Endothelial cell of umbilical vein (primary cell): ENCODE measurements around the gene WRNIP1. TPM values are rescaled to one million over a fixed set of nuclear protein-coding genes. Genes with fewer than 3 reads are reported as not detected.

Source experiments
- BruUV-seq: library from RNA; stranded (reverse); fragments of 400-500 nt; replicated peaks from 2 replicates; lab custom pipeline; 2021; lab: Mats Ljungman, UMichigan
- CTCF ChIA-PET: fragments of 300-600, 350-600 bp; sonication (Branson Sonifier 250); formaldehyde crosslinking; loops from one replicate; lab custom pipeline; 2021; ENCODE audit warnings: antibody characterized with exemption, inconsistent platforms; lab: Charles Lee
- POLR2A ChIA-PET: fragments of 300-600, 350-600 bp; sonication (Branson Sonifier 250); formaldehyde crosslinking; loops from one replicate; lab custom pipeline; 2021; ENCODE audit warnings: antibody characterized with exemption, inconsistent platforms; lab: Charles Lee
- DNase-seq: peaks from one replicate; pipeline ENCODE4 v3.0.0-alpha.2; 2011; ENCODE audit warnings: low read depth, low spot score
- FAIRE-seq: peaks from 2 replicates; lab custom pipeline; 2011; peaks lifted over from hg19 to GRCh38; lab: Jason Lieb, UNC
- H2AFZ ChIP-seq: 2 replicates; pipeline ENCODE4 v1.6.0; 2012; ENCODE audit warnings: low read depth, low read length, control low read depth, inconsistent platforms
- H3K27ac ChIP-seq: 2 replicates; pipeline ENCODE4 v1.5.1; 2011; ENCODE audit warnings: low read depth, mild to moderate bottlenecking, control low read depth, low read length, moderate library complexity; ENCODE audit not compliant: insufficient read depth
- H3K27me3 ChIP-seq, 2 experiments: 2 replicates each; pipeline versions ENCODE4 v1.6.0 to v1.6.1; 2011; ENCODE audit warnings: low read length in 2 of 2, mixed read lengths in 1 of 2; ENCODE audit not compliant: control insufficient read depth in 2 of 2, insufficient read depth in 2 of 2
- H3K36me3 ChIP-seq, 2 experiments: 2 replicates in 1 of 2; 3 replicates in 1 of 2; pipeline ENCODE4 v1.5.1; 2011; ENCODE audit warnings: low read length in 2 of 2, mild to moderate bottlenecking in 1 of 2, moderate library complexity in 1 of 2; ENCODE audit not compliant: control insufficient read depth in 2 of 2, insufficient read depth in 2 of 2; ENCODE audit errors: extremely low read depth in 1 of 2
- H3K4me1 ChIP-seq: 3 replicates; pipeline ENCODE4 v1.5.1; 2011; ENCODE audit warnings: mild to moderate bottlenecking, low read length; ENCODE audit not compliant: control insufficient read depth, insufficient read depth; ENCODE audit errors: extremely low read depth
- H3K4me2 ChIP-seq: 2 replicates; pipeline ENCODE4 v1.6.1; 2011; ENCODE audit warnings: low read length, control low read depth, mixed read lengths; ENCODE audit not compliant: insufficient read depth
- H3K4me3 ChIP-seq, 3 experiments: fragments of 200-600 bp in 1 of 3; sonication (generic), shearing (Covaris generic) in 1 of 3; replicated peaks in 1 of 3; 2 replicates each; pipeline ENCODE4 v1.5.1; 2011 to 2016; ENCODE audit warnings: control low read depth in 3 of 3, low read length in 3 of 3, mild to moderate bottlenecking in 2 of 3, inconsistent platforms in 1 of 3, low read depth in 1 of 3, moderate library complexity in 1 of 3; ENCODE audit not compliant: insufficient read depth in 1 of 3
- H3K79me2 ChIP-seq: 2 replicates; pipeline ENCODE4 v1.6.0; 2012; ENCODE audit warnings: low read length, inconsistent platforms; ENCODE audit not compliant: control insufficient read depth, insufficient read depth
- H3K9ac ChIP-seq: replicated peaks from 2 replicates; pipeline ENCODE3; 2011; ENCODE audit warnings: low read length, control low read depth; ENCODE audit not compliant: insufficient read depth; ENCODE audit errors: extremely low read depth
- H3K9me1 ChIP-seq: replicated peaks from 3 replicates; pipeline ENCODE4 v1.6.0; 2011; ENCODE audit warnings: mild to moderate bottlenecking, low read length; ENCODE audit not compliant: control insufficient read depth, insufficient read depth; ENCODE audit errors: extremely low read depth
- H3K9me3 ChIP-seq: replicated peaks from 2 replicates; pipeline ENCODE4 v1.5.1; 2012; ENCODE audit warnings: low read length, inconsistent platforms; ENCODE audit not compliant: control insufficient read depth, insufficient read depth
- H4K20me1 ChIP-seq: replicated peaks from 2 replicates; pipeline ENCODE3; 2011; ENCODE audit warnings: mild to moderate bottlenecking, low read length; ENCODE audit not compliant: control insufficient read depth, insufficient read depth; ENCODE audit errors: extremely low read depth
- CTCF ChIP-seq, 2 donors: IDR thresholded peaks; 1 replicate in 1 of 2; 2 replicates in 1 of 2; pipeline ENCODE4 v1.5.1; 2011; ENCODE audit warnings: low read length in 2 of 2, mild to moderate bottlenecking in 2 of 2, moderate library complexity in 2 of 2, control low read depth in 1 of 2, inconsistent platforms in 1 of 2, low read depth in 1 of 2; ENCODE audit not compliant: insufficient read depth in 1 of 2; ENCODE audit errors: extremely low read depth in 1 of 2
- EZH2 ChIP-seq: IDR thresholded peaks from 2 replicates; pipeline ENCODE4 v1.6.1; 2012; ENCODE audit warnings: borderline replicate concordance, low read depth, mild to moderate bottlenecking, moderate library complexity, low read length, inconsistent platforms; ENCODE audit not compliant: severe bottlenecking
- FOS ChIP-seq: IDR thresholded peaks from 2 replicates; pipeline ENCODE4 v1.6.1; 2011; ENCODE audit warnings: mild to moderate bottlenecking, low read length, moderate library complexity, borderline replicate concordance; ENCODE audit not compliant: insufficient read depth
- GATA2 ChIP-seq: IDR thresholded peaks from 2 replicates; pipeline ENCODE4 v1.7.0; 2011; ENCODE audit warnings: low read depth, mild to moderate bottlenecking, moderate library complexity, mixed read lengths, low read length; ENCODE audit not compliant: insufficient read length, insufficient read depth
- JUN ChIP-seq: IDR thresholded peaks from 2 replicates; pipeline ENCODE4 v1.6.1; 2011; ENCODE audit warnings: borderline replicate concordance, low read depth; ENCODE audit not compliant: insufficient read length, insufficient read depth
- MYC ChIP-seq: IDR thresholded peaks from one replicate; pipeline ENCODE4 v1.6.1; 2011; ENCODE audit warnings: mild to moderate bottlenecking, low read depth, low read length
- POLR2A ChIP-seq: IDR thresholded peaks from 2 replicates; pipeline ENCODE4 v1.6.1; 2012; ENCODE audit warnings: low read depth, mild to moderate bottlenecking, control low read depth, low read length
- POLR2AphosphoS5 ChIP-seq: IDR thresholded peaks from 2 replicates; pipeline ENCODE4 v1.6.1; 2012; ENCODE audit warnings: low read depth, mild to moderate bottlenecking, control low read depth, low read length, moderate library complexity; ENCODE audit not compliant: insufficient read depth
- dilution Hi-C: fragments of 300-500 bp; cut with MboI; formaldehyde crosslinking; loops from one replicate; pipeline ENCODE4 v1.15.0; 2019; ENCODE audit warnings: low sequenced_read_pairs; ENCODE audit not compliant: extremely low pct_ligation_motif_present
- intact Hi-C: fragments of 100-400 bp; cut with micrococcal nuclease; formaldehyde crosslinking; loops from one replicate; pipeline ENCODE4 v1.10.0; 2022
- polyA plus RNA-seq, 4 experiments: library from polyadenylated mRNA; depleted of rRNA in 3 of 4; stranded (reverse) in 3 of 4; unstranded in 1 of 4; fragments of >200 nt; gene quantifications; 2 replicates each; pipeline versions ENCODE4 v1.2.1 to v1.2.3, GENCODE V29; 2011 to 2012; ENCODE audit warnings: missing spikeins in 1 of 4
- total RNA-seq: library from RNA; stranded (reverse); gene quantifications from 2 replicates; pipeline ENCODE4 v1.2.3, GENCODE V29; 2021
- TF ChIP-seq, protein P1 (sequence below): IDR thresholded peaks from 2 replicates; pipeline ENCODE4 v1.6.1; 2011; ENCODE audit not compliant: insufficient read depth, insufficient read length

The WRNIP1 gene
- total and polyA plus RNA-seq, 2 donors (not counting 3 experiments of a cell fraction or from before 2014, with no cell fraction given) = 50.1 to 68.9 TPM

DNA sequence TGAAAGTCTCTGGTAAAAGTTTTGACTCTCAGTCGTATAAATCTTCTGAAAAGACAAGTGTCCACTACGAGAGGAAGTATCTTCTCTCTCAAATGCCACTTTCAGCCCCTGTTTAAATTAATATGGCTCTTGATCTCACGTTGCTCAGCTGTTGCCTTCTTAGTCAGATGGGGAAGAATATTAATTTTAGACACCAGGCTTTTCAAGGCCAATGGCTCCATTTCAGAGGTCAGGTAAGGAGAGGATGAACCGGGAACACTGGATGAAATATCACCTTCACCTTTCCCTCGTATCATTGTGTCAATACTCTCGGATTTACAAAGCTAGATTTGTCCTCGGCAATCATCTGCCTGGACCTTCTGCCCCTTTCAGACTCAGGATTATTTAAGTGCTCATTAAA lies 14.4 kb upstream of the WRNIP1 start, which contains the start of gene MYLK4:
MYLK4 (minus strand) TSS at position 91 of the 400 bp plus-strand sequence. CDS start 1,628 bp downstream, outside the sequence.
- H3K4me1 ChIP-seq = no peaks in the 10 kb centered on the region
- DNase-seq (no peak), FAIRE-seq (no peak)
- BruUV-seq = no TSS peak
- intact Hi-C loops = loop anchor here (1.0 kb wide), 3 partner anchors 13 to 1155 kb away; no protein-coding TSS in a partner anchor
- POLR2A ChIA-PET = no interaction called here
- H3K9me3 ChIP-seq = no peaks in the 10 kb centered on the region
- no peak within 1 kb of the TSS for H3K4me3 ChIP-seq
- CTCF ChIA-PET = interaction anchor here (0.7 to 7.1 kb wide), 32 partner anchors 8 to 1158 kb away, joined by 3 to 116 read pairs (median 5); no protein-coding TSS in a partner anchor
- H2AFZ ChIP-seq = no peak within 1 kb of the TSS
- H3K9ac ChIP-seq = no peak within 1 kb of the TSS
- H3K9me1 ChIP-seq = no peaks in the 10 kb centered on the region
- TF ChIP-seq, protein P1, sequence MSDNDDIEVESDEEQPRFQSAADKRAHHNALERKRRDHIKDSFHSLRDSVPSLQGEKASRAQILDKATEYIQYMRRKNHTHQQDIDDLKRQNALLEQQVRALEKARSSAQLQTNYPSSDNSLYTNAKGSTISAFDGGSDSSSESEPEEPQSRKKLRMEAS = no peak
- no peak for TF ChIP-seq JUN
- TF ChIP-seq GATA2 = no peak
- TF ChIP-seq POLR2A = no peak
- no peak for TF ChIP-seq MYC
- no peak for TF ChIP-seq EZH2
- no peak for TF ChIP-seq FOS
- TF ChIP-seq CTCF (IDR thresholded peaks at IDR 0.05; ENCODE audit: extremely low read depth in 1 of 2, insufficient read depth in 1 of 2, low read depth in 1 of 2, low read length in 2 of 2) = no peak
- no peak for TF ChIP-seq POLR2AphosphoS5
- H3K4me2 ChIP-seq = no peak within 1 kb of the TSS
- H3K27me3 ChIP-seq = peaks cover 0 to 1% of the 10 kb centered on the region in 2 experiments
- no peak within 1 kb of the TSS for H3K27ac ChIP-seq
- no peaks in the 10 kb centered on the region for H3K79me2 ChIP-seq
- no peaks in the 10 kb centered on the region for H3K36me3 ChIP-seq
- H4K20me1 ChIP-seq = no peaks in the 10 kb centered on the region
- dilution Hi-C loops = no loop called here
